GM21619 (cell line): ENCODE data around the gene CD86.
"Not testable (repeated sequence)": the region's sequence is repeated elsewhere in the genome, so short reads cannot be mapped to it uniquely, and the experiment has no call there.

Source experiments
- ATAC-seq: cut with Tn5 transposase; IDR thresholded peaks from one replicate; pipeline ENCODE4 v1.9.1; 2021; ENCODE audit not compliant: unreplicated experiment

CD86 gene

DNA sequence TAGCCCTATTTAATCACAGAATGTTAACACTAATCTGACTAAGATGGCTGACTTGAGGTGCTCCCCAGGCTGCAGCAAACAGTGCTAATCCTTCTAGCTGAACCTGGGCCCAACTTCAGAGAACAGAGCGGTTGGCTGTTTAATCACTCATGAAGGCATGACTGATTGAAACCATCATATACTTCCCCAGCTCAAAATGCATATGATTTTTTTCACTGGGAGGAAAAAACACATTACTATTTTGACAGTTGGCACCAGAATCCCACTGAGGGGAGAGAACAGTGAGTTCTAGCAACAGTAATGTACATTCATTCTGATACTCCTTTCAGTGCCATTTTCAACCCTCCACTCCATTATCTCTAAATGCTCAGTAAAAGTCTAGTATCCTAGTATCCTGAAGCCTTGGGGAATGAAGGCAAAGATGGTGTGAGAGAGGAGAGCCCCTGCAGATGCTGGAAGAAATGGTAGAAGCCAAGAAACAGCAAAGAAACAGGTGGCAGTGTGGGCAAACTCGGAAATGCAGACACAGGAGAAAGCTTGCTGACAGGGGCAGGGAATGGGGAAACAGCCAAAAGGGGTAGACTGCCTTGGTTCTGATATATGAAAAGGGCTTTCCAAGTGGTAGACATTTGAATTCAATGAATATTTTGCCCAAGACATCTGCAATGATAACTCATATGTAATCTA, 93.9 kb downstream of the CD86 start:
- no peak for ATAC-seq

DNA sequence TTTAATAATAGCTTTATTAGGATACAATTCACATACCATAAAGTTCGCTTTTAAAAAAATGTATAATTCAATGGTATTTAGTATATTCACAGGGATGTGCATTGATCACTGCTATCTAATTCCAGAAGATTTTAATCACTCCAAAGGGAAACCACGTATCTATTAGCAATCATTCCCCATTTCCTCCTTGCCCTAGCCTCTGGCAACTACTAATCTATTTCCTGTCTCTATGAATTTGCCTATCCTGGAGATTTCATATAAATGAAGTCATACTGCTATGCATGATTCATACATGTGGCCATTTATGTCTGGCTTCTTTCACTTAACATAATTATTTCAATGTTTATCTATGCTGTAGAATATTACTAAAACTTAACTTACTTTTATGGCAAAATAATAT, 96.3 kb downstream of the CD86 start:
- ATAC-seq, result no peak

DNA sequence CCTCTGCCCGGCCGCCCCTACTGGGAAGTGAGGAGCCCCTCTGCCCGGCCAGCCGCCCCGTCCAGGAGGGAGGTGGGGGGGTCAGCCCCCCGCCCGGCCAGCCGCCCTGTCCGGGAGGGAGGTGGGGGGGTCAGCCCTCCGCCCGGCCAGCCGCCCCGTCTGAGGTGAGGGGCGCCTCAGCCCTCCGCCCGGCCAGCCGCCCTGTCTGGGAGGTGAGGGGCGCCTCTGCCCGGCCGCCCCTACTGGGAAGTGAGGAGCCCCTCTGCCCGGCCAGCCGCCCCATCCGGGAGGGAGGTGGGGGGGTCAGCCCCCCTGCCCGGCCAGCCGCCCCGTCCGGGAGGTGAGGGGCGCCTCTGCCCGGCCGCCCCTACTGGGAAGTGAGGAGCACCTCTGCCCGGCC, 109.8 kb downstream of the CD86 start:
- ATAC-seq, result not testable (repeated sequence)

DNA sequence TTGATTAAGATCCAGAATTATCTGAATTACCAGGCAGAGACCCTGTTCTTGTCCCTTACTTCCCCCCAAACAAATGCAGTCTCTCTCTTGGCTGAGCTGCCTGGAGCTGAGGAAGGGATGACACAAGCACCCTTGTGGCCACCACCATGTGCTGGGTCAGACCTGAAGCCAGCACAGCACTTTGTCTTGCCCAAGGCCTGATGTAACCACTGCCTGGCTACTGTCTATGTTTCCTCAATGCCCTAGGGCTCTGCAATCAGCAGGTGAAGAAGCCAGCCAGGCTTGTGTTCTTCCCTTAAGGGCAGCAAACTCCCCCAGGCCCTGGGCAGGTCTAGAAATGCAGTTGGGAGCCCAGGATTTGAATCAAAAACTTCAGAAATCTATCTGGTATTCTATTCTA, 112.5 kb downstream of the CD86 start:
- no peak for ATAC-seq

DNA sequence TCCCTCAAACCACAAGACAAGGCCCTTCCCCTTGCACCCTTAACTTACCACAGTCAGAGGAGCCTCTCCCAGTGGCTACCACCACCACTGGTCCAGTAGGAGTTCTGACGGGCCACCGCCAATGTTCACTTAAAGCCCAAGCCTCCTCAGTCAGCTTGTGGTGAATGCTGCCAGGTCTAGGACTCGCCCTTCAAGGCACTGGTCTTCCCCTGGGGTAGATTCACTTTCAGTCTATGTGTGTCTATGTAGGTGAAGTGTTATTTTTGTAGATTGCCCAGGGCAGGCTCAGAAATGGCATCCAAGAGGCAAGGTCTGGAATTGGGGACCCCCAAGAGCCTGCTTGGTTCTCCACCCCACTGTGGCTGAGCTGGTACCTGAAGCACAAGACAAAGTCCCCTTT, 112.9 kb downstream of the CD86 start:
- ATAC-seq, result no peak

DNA sequence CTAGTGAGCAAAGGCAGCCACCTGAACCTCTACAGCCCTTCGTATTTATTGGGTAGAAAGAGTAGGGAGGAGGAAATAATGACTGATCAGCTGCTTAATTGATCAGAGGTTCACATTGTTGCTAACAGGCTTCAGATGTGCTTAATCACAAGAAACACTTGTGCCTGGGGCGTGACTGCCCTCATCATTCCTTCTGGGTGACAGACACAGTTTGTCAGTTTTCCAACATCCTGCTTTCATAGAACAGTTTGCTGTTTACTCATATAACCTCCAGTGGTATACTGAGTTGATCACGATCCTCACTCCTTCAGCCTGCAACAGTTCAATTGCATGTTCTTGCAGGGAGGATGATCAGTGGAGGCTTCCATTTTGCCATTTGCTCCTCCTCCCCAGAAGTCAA, 114.7 kb downstream of the CD86 start:
- ATAC-seq, result no peak
